HFF-Myc (cell line): ENCODE data around the gene JAK3.

Source experiments
- DNase-seq: peaks from one replicate; pipeline ENCODE4 v3.0.0-alpha.2; 2011; ENCODE audit warnings: low read depth; ENCODE audit errors: extremely low read depth
- H3K4me3 ChIP-seq: replicated peaks from 2 replicates; pipeline ENCODE4 v1.5.1; 2011; ENCODE audit warnings: low read depth, mild to moderate bottlenecking, control low read depth, low read length
- CTCF ChIP-seq: IDR thresholded peaks from 2 replicates; pipeline ENCODE4 v1.5.1; 2012; ENCODE audit warnings: mild to moderate bottlenecking, low read depth, low read length, control low read depth; ENCODE audit errors: missing control alignments

Gene JAK3

GRCh38 chr19:17796013-17796837 lies 51.6 kb downstream of the JAK3 start:
- no peak overlapping the region for H3K4me3 ChIP-seq
- no peak for DNase-seq
- TF ChIP-seq CTCF, result no peak

GRCh38 chr19:17795495-17795856 lies 52.3 kb downstream of the JAK3 start:
- no peak for TF ChIP-seq CTCF
- DNase-seq, result no peak
- no peak overlapping the region for H3K4me3 ChIP-seq

- H3K4me3 ChIP-seq, result no peak within 1 kb of the TSS
- TF ChIP-seq CTCF, result no peak
- no peak for DNase-seq
These were observed 52.9 kb downstream of the JAK3 start, which contains the start of gene B3GNT3 for GRCh38 chr19:17794731-17795494. B3GNT3 (plus strand) TSS chr19:17795138; CDS start chr19:17807808, 12,670 bp downstream.

- no peak overlapping the region for H3K4me3 ChIP-seq
- DNase-seq, result no peak
These were observed 53.4 kb downstream of the JAK3 start for GRCh38 chr19:17794412-17794730.

GRCh38 chr19:17790059-17790780 lies 57.6 kb downstream of the JAK3 start:
- DNase-seq, result no peak
- no peak for TF ChIP-seq CTCF
- H3K4me3 ChIP-seq, result no peak overlapping the region

More at GRCh38 chr19:17794412-17794730, 53.4 kb downstream of the JAK3 start:
- no peak for TF ChIP-seq CTCF

- no peak for TF ChIP-seq CTCF
- no peak for DNase-seq
These were observed 59.1 kb downstream of the JAK3 start for GRCh38 chr19:17788632-17789031.

More at GRCh38 chr19:17788632-17789031, 59.1 kb downstream of the JAK3 start:
- H3K4me3 ChIP-seq, result no peak overlapping the region
